ENCODE results near the gene MNDA.

GRCh38 chr1:158794247-158794646, 36.9 kb upstream of the MNDA start:
- TF ChIP-seq CTCF (IDR thresholded peaks at IDR 0.05; ENCODE audit: low read depth, low read length, poor library complexity, severe bottlenecking): no peak
- TF ChIP-seq EZH2phosphoT487 (IDR thresholded peaks at IDR 0.05; ENCODE audit: borderline replicate concordance, low read length): no peak

All from DOHH2 (cell line).